Mucosa of rectum (tissue), 2 donors: ENCODE results near the gene FCN2.
"Not testable (repeated sequence)": the region's sequence is repeated elsewhere in the genome, so short reads cannot be mapped to it uniquely, and the experiment has no call there.

Experiments used
- H3K27ac ChIP-seq, 2 donors: one replicate each; pipeline ENCODE4 v1.7.0; 2013; ENCODE audit warnings: inconsistent platforms in 2 of 2, low read depth in 2 of 2, low read length in 2 of 2
- H3K27me3 ChIP-seq, 2 donors: one replicate each; pipeline ENCODE4 v1.7.0; 2013; ENCODE audit warnings: low read length in 2 of 2; ENCODE audit not compliant: control insufficient read depth in 2 of 2, insufficient read depth in 2 of 2
- H3K36me3 ChIP-seq, 2 donors: one replicate each; pipeline ENCODE4 v1.7.0; 2013; ENCODE audit warnings: low read length in 2 of 2; ENCODE audit not compliant: control insufficient read depth in 2 of 2, insufficient read depth in 2 of 2
- H3K4me1 ChIP-seq, 2 donors: one replicate each; pipeline ENCODE4 v1.7.0; 2013; ENCODE audit warnings: low read length in 2 of 2, mild to moderate bottlenecking in 1 of 2; ENCODE audit not compliant: control insufficient read depth in 2 of 2, insufficient read depth in 2 of 2
- H3K4me3 ChIP-seq, 2 donors: one replicate each; pipeline ENCODE4 v1.7.0; 2013; ENCODE audit warnings: low read length in 2 of 2
- H3K9ac ChIP-seq, 2 donors: one replicate each; pipeline ENCODE4 v1.7.0; 2013; ENCODE audit warnings: low read length in 2 of 2, low read depth in 1 of 2, mild to moderate bottlenecking in 1 of 2
- H3K9me3 ChIP-seq, 2 donors: one replicate each; pipeline ENCODE4 v1.7.0; 2013; ENCODE audit warnings: low read length in 2 of 2; ENCODE audit not compliant: control insufficient read depth in 2 of 2
- donor health status: healthy.
- donor health status: Normal muscosa, but diverticular disease.

Gene FCN2

DNA sequence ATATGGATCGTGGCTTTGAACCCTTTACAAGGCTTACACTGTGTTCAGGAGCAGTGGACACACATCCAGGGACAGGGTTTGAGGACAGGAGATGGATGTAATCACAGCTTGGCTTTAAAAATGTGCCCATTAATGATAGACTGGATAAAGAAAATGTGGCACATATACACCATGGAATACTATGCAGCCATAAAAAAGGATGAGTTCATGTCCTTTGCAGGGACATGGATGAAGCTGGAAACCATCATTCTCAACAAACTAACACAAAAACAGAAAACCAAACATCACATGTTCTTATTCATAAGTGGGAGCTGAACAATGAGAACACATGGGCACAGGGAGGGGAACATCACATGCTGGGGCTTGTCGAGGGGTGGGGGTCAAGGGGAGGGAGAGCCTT, 23.2 kb upstream of the FCN2 start:
- not testable (repeated sequence) for H3K27me3 ChIP-seq, H3K27ac ChIP-seq, H3K4me1 ChIP-seq, H3K9ac ChIP-seq, H3K9me3 ChIP-seq, H3K36me3 ChIP-seq, H3K4me3 ChIP-seq

DNA sequence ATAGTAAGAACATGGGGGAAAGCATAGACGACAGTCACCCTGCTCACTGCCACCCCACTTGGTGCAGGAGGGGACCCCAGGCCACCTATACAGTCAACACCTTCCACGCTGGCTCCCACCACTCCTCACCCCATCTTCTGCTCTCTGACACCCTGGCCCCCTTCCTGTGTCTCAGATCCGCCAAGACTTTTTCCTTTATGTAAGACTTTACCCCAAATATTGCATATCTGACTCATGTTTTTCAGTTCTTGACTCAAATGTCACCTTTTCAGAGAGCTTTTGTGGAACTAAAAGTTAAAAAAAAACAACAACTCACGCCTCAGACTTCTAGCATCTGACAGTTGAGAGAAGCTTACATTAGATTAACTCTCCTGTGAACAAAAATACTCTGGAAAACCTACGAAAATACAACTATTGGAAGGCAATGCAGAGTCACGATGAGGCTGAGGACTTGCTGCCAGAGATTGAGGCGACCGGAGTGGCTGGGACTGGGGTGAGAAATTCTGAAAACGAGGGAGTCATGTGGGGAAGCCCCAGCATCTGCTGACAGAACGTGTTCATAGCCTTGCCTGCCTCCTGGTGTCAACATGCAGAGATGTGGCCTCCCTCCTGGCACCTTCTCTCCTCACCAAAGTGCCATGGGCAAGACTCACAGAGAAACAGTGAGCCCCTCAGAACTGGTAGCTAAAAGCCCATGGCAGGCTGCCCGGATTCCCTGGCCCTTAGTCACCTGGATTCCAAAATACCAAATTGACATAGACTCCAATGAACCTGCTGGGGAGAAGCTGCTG, 22.4 kb upstream of the FCN2 start:
- Histone ChIP-seq H3K36me3 (no peaks in the 10 kb centered on the region), H3K27ac (no peak overlapping the region), H3K4me3 (no peak overlapping the region), H3K4me1 (no peaks in the 10 kb centered on the region), H3K9me3 (no peaks in the 10 kb centered on the region), H3K9ac (no peak overlapping the region), H3K27me3 (no peaks in the 10 kb centered on the region)

DNA sequence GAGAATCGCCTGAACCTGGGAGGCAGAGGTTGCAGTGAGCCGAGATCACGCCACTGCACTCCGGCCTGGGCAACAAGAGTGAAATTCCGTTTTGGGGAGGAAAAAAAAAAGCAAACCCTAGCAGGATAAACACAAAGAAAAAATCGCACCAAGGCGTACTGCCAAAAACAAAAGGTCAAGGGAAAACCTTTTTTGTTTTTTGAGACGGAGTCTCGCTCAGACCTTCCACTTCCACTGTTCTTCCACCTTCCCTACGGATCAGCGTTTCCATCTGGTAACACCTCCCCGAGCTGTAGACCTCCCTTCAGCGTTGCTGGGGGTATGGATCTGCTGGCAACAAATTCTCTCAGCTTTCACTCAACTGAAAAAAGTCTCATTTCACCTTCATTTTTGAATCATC, 20.1 kb upstream of the FCN2 start:
- no peaks in the 10 kb centered on the region for H3K36me3 ChIP-seq
- no peaks in the 10 kb centered on the region for H3K27me3 ChIP-seq
- no peak overlapping the region for H3K9ac ChIP-seq
- no peak overlapping the region for H3K27ac ChIP-seq
- no peaks in the 10 kb centered on the region for H3K4me1 ChIP-seq
- H3K9me3 ChIP-seq: no peaks in the 10 kb centered on the region
- no peak overlapping the region for H3K4me3 ChIP-seq

DNA sequence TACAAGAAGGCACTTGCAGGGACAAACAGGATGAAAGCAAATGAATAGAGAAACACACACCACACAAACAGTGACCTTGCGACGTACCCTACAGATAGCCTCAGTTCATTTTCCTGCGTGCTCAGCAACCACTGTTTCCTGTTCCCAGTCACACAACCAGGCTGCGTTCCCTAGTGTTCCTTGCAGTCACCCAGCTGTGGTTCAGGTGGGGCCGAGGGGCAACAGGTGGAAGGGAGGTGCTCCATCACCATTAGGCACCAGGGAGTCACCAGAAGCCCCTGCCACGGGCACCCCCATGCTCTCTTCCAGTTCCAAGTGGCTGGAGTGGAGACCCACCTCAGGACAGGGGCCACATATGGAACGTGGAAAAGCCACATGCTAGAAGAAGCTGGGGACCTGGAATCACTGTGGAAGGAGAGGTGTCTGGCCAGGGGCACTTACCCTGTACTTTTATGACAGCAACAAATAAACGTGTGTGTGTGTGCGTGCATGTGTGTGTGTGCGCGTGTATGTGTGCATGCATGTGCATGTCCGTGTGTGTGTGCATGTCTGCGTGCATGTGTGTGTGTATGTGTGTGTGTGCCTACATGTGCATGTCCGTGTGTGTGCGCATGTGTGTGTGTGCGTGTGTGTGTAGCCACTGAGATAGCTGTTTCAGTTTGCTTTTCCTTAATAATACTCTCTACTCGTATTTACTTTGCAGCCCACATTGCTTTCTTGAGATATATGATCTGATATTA, 18.8 kb upstream of the FCN2 start:
- Histone ChIP-seq H3K27ac (no peak overlapping the region), H3K4me3 (no peak overlapping the region), H3K9ac (no peak overlapping the region), H3K4me1 (no peaks in the 10 kb centered on the region), H3K27me3 (no peaks in the 10 kb centered on the region), H3K9me3 (no peaks in the 10 kb centered on the region), H3K36me3 (no peaks in the 10 kb centered on the region)

DNA sequence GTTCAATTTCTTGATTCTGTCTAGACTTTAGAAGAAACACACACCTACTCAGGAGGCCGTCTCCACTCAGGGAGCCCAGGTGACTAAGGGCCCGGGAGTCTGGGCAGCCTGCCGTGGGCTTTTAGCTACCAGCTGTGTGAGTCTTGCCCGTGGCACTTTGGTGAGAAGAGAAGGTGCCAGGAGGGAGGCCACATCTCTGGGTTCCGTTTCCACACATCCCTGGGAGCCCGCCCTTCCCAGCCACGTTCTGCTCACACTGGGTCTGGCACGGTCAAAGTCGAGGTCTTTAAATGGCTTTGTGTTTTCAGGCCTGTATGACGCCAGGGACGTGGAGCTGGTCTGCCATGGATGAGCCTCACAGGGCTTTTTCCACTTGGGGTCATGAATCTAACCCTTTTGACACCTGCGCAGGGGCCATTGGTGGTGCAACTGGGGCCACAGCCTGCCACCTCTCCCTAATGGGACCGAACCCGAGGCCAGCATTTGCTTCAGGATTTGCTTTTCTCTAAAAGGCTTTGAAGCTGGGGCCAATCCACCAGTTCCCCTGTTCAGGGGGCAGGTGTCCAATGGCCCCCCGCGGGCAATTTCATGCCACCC, 17.2 kb upstream of the FCN2 start:
- no peaks in the 10 kb centered on the region for H3K4me1 ChIP-seq
- H3K27me3 ChIP-seq: no peaks in the 10 kb centered on the region
- no peaks in the 10 kb centered on the region for H3K36me3 ChIP-seq
- H3K4me3 ChIP-seq: no peak overlapping the region
- no peaks in the 10 kb centered on the region for H3K9me3 ChIP-seq
- H3K27ac ChIP-seq: no peak overlapping the region
- no peak overlapping the region for H3K9ac ChIP-seq

DNA sequence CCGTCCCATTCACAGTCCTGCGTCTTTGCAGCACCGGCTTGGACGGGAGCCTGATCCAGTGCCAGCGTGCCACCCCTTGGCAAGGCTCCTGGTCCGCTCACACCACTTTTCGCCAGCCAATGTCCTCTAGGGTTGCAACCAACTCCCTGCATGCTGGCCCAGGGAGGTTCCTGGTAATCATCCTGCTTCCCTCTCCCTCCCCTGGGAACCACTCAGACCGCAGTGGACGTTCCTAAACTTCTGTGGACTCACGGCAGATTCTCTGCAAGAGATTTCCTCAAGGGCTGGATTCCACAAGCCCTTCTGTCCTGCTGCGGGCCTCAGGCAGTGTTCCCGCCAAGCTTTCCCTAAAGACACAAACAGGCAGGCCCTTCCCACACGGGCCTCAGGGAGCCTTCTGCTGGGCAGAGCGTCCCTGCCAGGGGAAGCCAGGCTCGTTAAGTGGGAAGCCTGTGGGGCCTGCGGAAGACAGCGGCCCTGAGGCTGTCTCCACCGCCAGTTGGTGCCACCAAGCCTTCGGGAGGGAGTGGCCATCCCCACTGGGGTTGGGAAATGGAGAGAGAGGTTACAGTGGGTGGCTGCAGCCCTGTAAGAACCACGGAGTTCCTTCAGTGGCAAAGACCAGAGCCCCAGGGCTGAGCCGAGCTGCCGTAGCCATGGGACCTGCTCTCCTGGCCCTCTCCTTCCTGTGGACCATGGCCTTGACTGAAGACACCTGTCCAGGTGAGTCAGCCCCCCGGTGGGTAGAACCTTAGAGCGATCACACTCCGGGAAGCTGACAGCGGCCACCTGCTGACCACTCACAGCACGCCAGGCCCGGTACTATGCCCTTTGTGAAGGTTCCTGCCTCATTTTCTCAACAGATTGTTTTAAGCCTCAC, 16.4 kb upstream of the FCN2 start:
- Histone ChIP-seq H3K4me1 (no peaks in the 10 kb centered on the region), H3K36me3 (no peaks in the 10 kb centered on the region), H3K9ac (no peak overlapping the region), H3K27me3 (no peaks in the 10 kb centered on the region), H3K4me3 (no peak overlapping the region), H3K27ac (no peak overlapping the region), H3K9me3 (no peaks in the 10 kb centered on the region)

DNA sequence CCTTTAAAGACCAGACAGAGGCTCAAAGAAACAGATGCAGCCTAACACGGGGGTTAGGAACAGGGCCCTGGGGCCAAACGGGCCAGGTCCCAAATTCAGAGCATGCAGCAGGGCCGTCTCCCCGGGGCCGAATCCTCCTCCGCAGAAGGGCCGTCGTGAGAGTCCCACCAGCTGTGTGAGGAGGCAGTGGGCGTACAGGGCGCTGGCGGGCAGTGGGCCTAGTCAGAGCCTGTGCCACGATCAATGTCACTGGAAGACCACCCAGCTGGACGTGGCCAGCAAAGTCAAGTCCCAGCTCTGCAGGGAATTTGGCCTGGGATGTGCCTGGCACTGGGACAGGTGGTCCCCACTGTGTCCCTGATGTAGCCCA, 15.8 kb upstream of the FCN2 start:
- Histone ChIP-seq H3K4me3 (no peak overlapping the region), H3K27ac (no peak overlapping the region), H3K9me3 (no peaks in the 10 kb centered on the region), H3K27me3 (no peaks in the 10 kb centered on the region), H3K36me3 (no peaks in the 10 kb centered on the region), H3K9ac (no peak overlapping the region), H3K4me1 (no peaks in the 10 kb centered on the region)

DNA sequence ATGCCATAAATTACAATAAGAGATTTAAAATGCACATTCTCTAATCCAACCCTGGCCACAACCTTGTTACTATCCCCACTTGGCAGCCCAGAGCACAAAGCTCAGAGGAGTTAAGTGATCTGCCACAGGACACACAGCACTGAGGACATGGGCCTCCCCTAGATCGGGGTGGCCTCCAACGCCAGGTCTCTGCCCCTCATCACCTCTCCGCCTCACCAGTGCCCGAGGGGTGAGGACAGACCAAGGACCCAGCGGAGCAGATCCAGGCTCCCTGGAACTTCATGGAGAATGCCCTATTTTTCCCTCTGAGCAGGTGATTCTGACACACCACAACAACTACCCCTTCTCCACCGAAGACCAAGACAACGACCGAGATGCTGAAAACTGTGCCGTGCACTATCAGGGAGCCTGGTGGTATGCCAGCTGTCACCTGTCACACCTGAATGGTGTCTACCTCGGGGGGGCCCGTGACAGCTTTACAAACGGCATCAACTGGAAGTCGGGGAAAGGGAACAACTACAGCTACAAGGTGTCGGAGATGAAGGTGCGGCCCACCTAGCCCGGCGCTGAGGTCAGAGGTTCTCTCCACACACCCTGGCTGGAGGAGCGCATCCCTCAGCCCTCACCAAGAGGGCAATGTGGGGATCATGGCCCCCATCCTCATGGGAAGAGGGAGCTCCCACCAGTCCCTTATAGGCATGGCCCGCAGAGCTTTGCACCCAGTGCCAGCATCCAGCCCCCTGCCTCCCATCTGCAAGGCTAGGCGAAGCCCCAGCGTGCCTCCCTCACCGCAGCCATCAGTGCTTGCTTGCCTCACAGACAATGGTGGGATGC, 12.5 kb upstream of the FCN2 start:
- Histone ChIP-seq H3K36me3 (no peaks in the 10 kb centered on the region), H3K27me3 (no peaks in the 10 kb centered on the region), H3K4me3 (no peak overlapping the region), H3K9ac (no peak overlapping the region), H3K4me1 (no peaks in the 10 kb centered on the region), H3K27ac (no peak overlapping the region), H3K9me3 (no peaks in the 10 kb centered on the region)

DNA sequence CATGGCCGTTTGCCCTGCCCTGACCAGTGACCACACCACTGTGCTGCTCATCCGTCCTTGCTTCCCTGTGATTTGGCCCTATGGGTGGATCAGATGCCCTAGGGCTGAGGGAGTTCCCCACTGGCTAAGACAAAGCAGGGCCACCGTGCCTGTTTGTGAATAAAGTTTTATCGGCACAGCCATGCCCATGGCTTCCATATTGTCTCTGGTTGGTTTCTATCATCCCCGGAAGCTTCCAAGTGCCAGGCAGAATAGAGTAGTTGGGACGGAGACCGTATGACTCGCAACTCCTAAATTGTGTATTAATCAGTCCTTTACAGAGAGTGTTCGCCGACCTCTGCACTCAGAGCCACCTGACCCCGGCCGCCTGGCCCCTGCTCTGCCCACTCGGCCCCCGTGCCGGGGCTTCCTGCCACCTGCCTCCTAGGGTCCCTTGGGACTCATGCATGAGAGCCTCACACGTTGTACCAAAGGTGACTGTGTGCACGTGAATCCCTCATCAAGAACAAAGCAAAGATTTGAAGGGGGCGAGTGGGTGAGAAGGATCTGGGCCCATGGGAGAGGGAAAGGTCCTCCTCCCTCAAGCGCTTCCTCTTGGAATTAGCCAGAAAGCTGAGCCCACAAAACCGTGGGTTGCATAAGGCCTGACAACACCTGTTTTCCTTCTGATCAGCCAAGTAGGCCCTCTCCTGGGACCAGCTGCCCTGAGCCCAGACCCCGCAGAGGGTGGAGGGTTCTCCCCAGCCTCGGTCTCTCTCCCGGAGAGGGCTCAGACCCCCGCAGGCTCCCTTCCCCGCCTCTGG, 11.7 kb upstream of the FCN2 start:
- no peaks in the 10 kb centered on the region for H3K36me3 ChIP-seq
- no peak overlapping the region for H3K9ac ChIP-seq
- no peaks in the 10 kb centered on the region for H3K4me1 ChIP-seq
- no peak overlapping the region for H3K4me3 ChIP-seq
- no peaks in the 10 kb centered on the region for H3K27me3 ChIP-seq
- no peak overlapping the region for H3K27ac ChIP-seq
- H3K9me3 ChIP-seq: no peaks in the 10 kb centered on the region
